ENCODE results near the gene SSTR5.

GRCh38 chr16:1082266-1082951 lies 9.9 kb downstream of the SSTR5 start:
- no peak for TF ChIP-seq CTCF (IDR thresholded peaks at IDR 0.05)
- TF ChIP-seq POLR2A (IDR thresholded peaks at IDR 0.05): no peak
- no peak for TF ChIP-seq EP300 (IDR thresholded peaks at IDR 0.05)
